Prostate gland (tissue), 2 donors: Measurements from ENCODE around the gene NRARP. TPM values are rescaled to one million over a fixed set of nuclear protein-coding genes. Genes with fewer than 3 reads are reported as not detected.

Experiments used
- DNase-seq: peaks from one replicate; pipeline ENCODE4 v3.0.0-alpha.2; 2019; ENCODE audit warnings: low spot score
- H3K27ac ChIP-seq, 2 donors: fragments of 200-600 bp; sonication (generic); 2 replicates each; pipeline ENCODE4 v1.5.1; 2017 to 2019
- H3K27me3 ChIP-seq: fragments of 200-600 bp; sonication (generic); replicated peaks from 2 replicates; pipeline ENCODE4 v1.5.1; 2019; ENCODE audit not compliant: insufficient read depth
- H3K36me3 ChIP-seq, 2 donors: fragments of 200-600 bp; sonication (generic); 1 replicate in 1 of 2; 2 replicates in 1 of 2; pipeline versions ENCODE4 v1.5.1 to v1.8.1; 2017 to 2019
- H3K4me1 ChIP-seq: fragments of 200-600 bp; sonication (generic); replicated peaks from 2 replicates; pipeline ENCODE4 v1.5.1; 2019
- H3K4me3 ChIP-seq, 2 donors: fragments of 200-600 bp; sonication (generic); 2 replicates each; pipeline ENCODE4 v1.5.1; 2017 to 2019
- H3K9me3 ChIP-seq: fragments of 200-600 bp; sonication (generic); 2 replicates; pipeline ENCODE4 v1.5.1; 2017
- CTCF ChIP-seq, 4 experiments: fragments of 200-600 bp in 2 of 4; fragments of 450-650 bp in 2 of 4; sonication (generic) in 2 of 4; IDR thresholded peaks; 1 replicate in 3 of 4; 2 replicates in 1 of 4; pipeline ENCODE4 v1.5.1; 2016 to 2019; ENCODE audit warnings: antibody characterized with exemption in 4 of 4, mild to moderate bottlenecking in 2 of 4, moderate library complexity in 2 of 4
- POLR2A ChIP-seq: fragments of 450-650 bp; IDR thresholded peaks from one replicate; pipeline ENCODE4 v1.6.1; 2016; ENCODE audit warnings: antibody characterized with exemption, mild to moderate bottlenecking
- POLR2AphosphoS5 ChIP-seq: sonication (generic); formaldehyde crosslinking; IDR thresholded peaks from one replicate; pipeline ENCODE4 v1.6.1; 2017; ENCODE audit warnings: antibody characterized with exemption
- WGBS: methylation state at CpG from one replicate; pipeline ENCODE4 v1.1.5; 2018; 5-methylcytosine and 5-hydroxymethylcytosine counted together
- intact Hi-C: fragments of 100-400 bp; cut with DNase I; formaldehyde crosslinking; loops from one replicate; pipeline ENCODE4 v1.14.2; 2022
- total RNA-seq, 2 donors: library from RNA; depleted of rRNA; stranded (reverse); fragments of >200 nt; gene quantifications; one replicate each; pipeline ENCODE4 v1.1.0, GENCODE V29; 2016

NRARP gene
- total RNA-seq, 2 donors from 2014 or later = 22.4 to 24.3 TPM

GRCh38 chr9:137270929-137271695 lies 31.0 kb downstream of the NRARP start:
- intact Hi-C loops = no loop called here
- no peak for DNase-seq
- Histone ChIP-seq H3K4me3 (no peak overlapping the region), H3K27me3 (no peaks in the 10 kb centered on the region), H3K36me3 (peaks cover under 1 to 12% of the 10 kb centered on the region in 2 donors), H3K9me3 (no peaks in the 10 kb centered on the region), H3K27ac (peak overlapping the region; percentile 48 to 90), H3K4me1 (peaks cover 31% of the 10 kb centered on the region)
- TF ChIP-seq CTCF (IDR thresholded peaks at IDR 0.05) (no peak), POLR2A (no peak), POLR2AphosphoS5 (peak; percentile 40)
- 67% methylated on average over 25 of the region's 32 CpGs for WGBS

GRCh38 chr9:137269231-137269772 lies 32.8 kb downstream of the NRARP start:
- intact Hi-C loops = no loop called here
- peaks cover 5 to 12% of the 10 kb centered on the region in 2 donors for H3K36me3 ChIP-seq
- H3K27ac ChIP-seq = peak overlapping the region; percentile 81 to 90
- 11% methylated on average over 17 of the region's 17 CpGs for WGBS
- H3K4me3 ChIP-seq = peak overlapping the region in 1 of 2 donors; percentile 20
- H3K27me3 ChIP-seq = no peaks in the 10 kb centered on the region
- H3K4me1 ChIP-seq = peaks cover 27% of the 10 kb centered on the region
- H3K9me3 ChIP-seq = no peaks in the 10 kb centered on the region
- DNase-seq = peak; percentile 86
- TF ChIP-seq POLR2A (no peak), POLR2AphosphoS5 (peak; percentile 96)

- DNase-seq = no peak
- Histone ChIP-seq H3K4me3 (peak overlapping the region in 1 of 2 donors; percentile 20), H3K9me3 (no peaks in the 10 kb centered on the region), H3K27me3 (no peaks in the 10 kb centered on the region), H3K4me1 (peaks cover 25% of the 10 kb centered on the region), H3K36me3 (peaks cover 7 to 12% of the 10 kb centered on the region in 2 donors), H3K27ac (peak overlapping the region; percentile 81 to 90)
- 65% methylated on average over 19 of the region's 19 CpGs for WGBS
- TF ChIP-seq CTCF (IDR thresholded peaks at IDR 0.05) (no peak), POLR2A (no peak), POLR2AphosphoS5 (no peak)
- intact Hi-C loops = no loop called here
Measured at GRCh38 chr9:137268538-137269201, 33.4 kb downstream of the NRARP start.

GRCh38 chr9:137267933-137268355 lies 34.1 kb downstream of the NRARP start:
- peaks cover 25% of the 10 kb centered on the region for H3K4me1 ChIP-seq
- no peak for DNase-seq
- H3K9me3 ChIP-seq = no peaks in the 10 kb centered on the region
- H3K4me3 ChIP-seq = no peak overlapping the region
- H3K27ac ChIP-seq = peak overlapping the region; percentile 81 to 90
- intact Hi-C loops = no loop called here
- peaks cover 7 to 10% of the 10 kb centered on the region in 2 donors for H3K36me3 ChIP-seq
- H3K27me3 ChIP-seq = no peaks in the 10 kb centered on the region
- TF ChIP-seq POLR2AphosphoS5 = no peak
- no peak for TF ChIP-seq POLR2A
- TF ChIP-seq CTCF (IDR thresholded peaks at IDR 0.05) = no peak
- WGBS = 91% methylated on average over 6 of the region's 6 CpGs
